ENCODE results near the gene MFNG.

DNA sequence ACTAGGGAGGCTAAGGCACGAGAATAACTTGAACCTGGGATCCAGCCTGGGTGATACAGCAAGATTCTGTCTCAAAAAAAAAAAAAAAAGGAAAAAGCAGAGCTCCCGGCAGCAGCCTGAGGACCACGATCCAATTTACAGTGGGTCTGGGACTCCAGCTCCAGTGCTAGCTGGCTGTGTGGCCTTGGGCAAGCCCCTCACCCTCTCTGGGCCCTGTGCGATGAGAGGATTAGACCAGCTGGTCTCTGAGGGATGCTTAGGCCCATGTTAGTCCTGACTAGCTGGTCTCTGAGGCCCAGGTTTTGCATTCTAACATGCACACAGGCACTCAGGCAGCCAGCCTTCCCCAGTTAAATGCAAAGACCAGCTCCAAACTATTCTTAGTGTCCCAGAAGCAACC lies 19.4 kb upstream of the MFNG start:
- TF ChIP-seq, protein P1, sequence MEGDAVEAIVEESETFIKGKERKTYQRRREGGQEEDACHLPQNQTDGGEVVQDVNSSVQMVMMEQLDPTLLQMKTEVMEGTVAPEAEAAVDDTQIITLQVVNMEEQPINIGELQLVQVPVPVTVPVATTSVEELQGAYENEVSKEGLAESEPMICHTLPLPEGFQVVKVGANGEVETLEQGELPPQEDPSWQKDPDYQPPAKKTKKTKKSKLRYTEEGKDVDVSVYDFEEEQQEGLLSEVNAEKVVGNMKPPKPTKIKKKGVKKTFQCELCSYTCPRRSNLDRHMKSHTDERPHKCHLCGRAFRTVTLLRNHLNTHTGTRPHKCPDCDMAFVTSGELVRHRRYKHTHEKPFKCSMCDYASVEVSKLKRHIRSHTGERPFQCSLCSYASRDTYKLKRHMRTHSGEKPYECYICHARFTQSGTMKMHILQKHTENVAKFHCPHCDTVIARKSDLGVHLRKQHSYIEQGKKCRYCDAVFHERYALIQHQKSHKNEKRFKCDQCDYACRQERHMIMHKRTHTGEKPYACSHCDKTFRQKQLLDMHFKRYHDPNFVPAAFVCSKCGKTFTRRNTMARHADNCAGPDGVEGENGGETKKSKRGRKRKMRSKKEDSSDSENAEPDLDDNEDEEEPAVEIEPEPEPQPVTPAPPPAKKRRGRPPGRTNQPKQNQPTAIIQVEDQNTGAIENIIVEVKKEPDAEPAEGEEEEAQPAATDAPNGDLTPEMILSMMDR (IDR thresholded peaks at IDR 0.05): no peak
- TF ChIP-seq EZH2phosphoT487 (IDR thresholded peaks at IDR 0.05) (no peak), EZH2 (IDR thresholded peaks at IDR 0.05) (no peak)

Measured in neural progenitor cell (in vitro differentiated cells).